HG02943 (cell line): ENCODE data around the gene CBLIF.
"Not testable (repeated sequence)": the region's sequence is repeated elsewhere in the genome, so short reads cannot be mapped to it uniquely, and the experiment has no call there.

Experiments used
- ATAC-seq: cut with Tn5 transposase; IDR thresholded peaks from one replicate; pipeline ENCODE4 v1.9.1; 2021; ENCODE audit warnings: mild to moderate bottlenecking, low read depth, moderate library complexity; ENCODE audit not compliant: unreplicated experiment

CBLIF gene

DNA sequence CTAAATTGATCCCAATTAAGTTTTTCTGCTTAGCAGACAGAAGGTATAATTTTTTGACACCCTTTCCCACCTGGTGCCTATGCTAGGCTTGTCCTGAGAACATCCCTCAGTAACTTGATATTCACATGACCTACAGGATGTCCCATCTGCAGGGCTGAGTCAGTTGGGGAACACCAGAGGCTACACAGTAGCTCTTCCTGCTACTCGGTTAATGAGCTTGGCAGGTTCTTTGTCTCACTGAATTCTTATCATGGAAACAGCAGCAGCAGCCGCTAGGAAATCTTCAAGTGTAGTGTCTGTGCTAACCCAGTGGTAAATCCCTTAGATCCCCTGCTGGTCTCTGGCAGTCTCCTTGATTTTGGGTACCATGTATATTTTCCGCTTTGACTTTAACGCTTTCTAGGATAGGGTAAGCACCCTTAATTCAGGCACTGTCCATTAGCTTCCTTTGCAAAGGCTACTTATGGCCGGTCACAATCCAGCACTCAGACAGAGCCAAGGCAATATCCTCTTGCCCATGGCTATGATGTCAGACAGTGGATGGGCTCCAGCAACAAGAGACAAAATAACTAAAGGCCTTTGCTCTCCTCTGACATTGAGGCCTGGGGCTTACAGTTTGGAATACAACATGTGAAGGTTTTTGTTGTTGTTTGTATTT lies 43.2 kb downstream of the CBLIF start:
- ATAC-seq, result no peak

DNA sequence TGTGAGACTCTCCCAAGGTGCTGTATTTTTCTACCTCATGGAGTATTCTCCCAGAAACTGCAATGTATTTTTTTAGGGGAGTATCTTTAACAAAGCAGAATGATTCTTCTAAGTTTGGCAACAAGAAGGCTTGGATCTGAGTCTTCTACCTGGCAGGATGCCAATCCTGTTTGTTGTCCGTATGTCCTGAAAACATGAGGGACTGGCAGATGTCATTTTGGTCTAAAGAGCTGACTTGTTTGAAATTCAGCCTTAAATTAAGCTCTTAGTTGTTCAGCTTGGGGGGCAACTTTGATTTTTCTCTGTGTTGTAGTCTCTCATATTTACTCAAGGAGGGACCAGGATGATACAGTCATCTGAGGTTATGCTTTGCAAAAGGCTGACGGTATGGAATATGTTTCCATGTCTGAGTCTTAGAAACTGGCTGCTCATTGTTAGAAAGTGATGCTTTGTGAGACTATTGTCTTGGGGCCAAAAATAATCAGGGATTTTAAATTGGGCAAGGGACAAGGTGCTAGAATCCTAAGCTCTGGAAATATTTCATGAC lies 44.1 kb downstream of the CBLIF start:
- ATAC-seq, result no peak

DNA sequence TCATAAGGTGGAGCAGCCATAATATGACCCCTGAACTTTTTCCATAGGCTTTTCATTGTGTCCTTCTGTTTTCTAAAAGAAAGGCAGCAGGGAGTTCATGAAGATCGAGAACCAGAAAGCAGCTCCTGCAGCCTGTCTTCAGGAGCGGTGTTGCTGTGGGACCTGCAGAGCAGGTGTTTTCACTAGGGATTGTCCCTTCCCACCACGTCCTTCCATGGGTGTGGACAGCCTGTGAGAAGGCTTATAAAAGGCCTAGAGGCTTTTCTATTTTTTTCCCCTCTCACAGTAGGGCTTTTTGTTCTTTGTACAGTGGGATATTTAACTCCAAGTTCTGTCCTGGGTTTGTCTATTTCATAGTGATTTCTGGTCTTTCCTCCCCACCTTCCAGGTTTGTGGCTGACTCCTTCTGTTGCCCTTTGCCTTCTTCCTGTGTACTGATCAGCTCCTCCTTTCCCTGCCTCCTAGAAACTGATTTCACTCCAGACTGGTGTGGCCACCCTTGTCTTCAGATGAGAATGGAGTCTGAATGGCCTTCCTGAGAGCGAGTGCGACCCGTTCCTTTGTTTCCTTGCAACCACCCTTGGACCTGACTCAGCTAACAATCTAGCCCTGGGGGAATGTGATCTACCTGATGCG lies 44.8 kb downstream of the CBLIF start:
- no peak for ATAC-seq

DNA sequence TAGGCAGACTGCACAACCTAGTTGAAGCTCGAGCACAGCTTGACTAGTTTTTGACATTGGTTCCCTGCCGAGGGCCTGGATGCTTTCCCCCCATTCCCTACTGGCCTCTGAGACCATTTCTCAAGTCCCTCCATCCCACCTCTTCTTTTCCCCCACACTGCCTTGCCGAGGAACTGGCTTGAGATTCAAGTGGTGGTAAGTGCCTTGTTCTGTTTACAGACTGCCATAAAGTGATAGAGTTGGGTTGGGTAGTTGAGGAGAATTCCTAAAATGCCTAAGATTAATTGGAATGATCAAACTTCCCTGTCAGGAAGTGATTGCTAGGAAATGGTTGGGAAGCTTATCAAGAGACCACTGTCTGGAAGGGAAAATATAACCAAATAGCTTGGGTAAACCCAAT lies 50.9 kb downstream of the CBLIF start:
- no peak for ATAC-seq

DNA sequence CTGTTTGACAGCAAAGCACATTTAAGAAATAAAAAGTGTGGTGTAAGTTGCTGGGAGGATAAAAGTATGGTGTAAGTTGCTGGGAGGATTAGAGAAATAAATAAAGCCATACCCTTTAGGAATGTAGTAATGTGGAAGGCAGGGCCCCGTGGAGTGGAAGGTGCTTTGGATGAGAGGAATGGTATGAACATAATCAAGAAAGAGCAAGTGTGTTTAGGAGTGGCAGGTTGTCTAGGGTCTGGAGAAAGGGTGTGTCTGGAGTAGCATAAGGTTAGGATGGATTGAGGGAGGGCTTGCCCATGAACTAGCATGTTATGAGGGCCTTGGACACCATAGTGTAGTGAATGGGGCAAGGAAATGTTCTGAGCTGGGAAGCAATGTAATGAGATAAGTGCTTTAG lies 52.8 kb downstream of the CBLIF start:
- no peak for ATAC-seq

DNA sequence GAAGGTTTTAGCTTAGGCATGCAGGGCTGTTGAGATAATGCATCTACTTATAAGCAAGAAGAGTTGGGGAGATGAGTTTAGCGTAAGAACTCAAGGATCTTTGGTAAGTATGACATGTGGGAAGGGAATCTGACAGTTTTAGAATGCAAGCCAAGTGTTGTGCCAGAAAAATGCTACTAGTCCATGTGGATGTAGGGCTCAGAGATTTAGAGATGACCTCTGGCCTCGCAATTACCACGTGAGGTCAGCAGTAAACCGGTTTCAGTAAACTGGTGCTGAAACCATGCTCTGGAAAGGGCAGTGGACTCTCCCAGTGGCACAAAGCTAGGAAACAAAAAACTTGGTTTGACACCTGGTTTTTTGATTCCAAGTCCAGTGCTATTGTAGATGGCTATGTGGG lies 53.7 kb downstream of the CBLIF start:
- ATAC-seq, result no peak

DNA sequence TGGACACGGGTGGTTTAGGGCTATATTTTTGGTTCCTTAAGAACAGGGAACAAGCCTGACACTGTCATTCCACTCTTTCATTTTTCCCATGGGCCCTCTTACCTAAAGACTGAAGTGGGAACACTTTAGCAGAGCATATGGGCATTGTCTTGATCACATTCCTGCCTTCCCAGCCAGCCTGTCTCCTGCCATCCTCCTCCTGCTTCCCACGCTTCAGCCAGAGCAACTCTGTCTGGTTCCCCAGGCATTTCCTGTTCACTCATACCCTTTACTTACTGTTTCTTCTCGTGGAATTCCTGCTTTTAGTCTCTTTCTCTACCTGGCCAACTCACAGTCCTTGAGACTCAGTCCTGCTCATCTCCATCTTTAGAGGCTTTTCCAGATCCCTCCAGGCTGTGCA lies 57.5 kb downstream of the CBLIF start:
- ATAC-seq, result no peak

DNA sequence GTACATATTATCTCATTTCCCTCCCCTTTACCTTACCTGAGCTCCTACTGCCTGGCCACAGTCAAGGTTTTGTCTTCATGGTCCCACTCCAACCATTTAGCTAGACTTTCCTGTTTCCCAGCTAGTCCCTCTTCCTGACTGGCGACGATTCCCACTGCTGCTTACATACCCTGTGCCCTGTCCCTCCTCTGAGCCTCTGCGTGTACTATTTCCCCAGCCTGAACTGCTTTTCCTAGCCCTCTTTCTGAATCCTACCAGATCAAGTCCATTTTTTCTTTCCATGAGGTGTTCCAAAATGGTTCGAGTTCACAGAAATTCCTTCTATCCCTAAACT lies 58.1 kb downstream of the CBLIF start:
- ATAC-seq, result no peak

DNA sequence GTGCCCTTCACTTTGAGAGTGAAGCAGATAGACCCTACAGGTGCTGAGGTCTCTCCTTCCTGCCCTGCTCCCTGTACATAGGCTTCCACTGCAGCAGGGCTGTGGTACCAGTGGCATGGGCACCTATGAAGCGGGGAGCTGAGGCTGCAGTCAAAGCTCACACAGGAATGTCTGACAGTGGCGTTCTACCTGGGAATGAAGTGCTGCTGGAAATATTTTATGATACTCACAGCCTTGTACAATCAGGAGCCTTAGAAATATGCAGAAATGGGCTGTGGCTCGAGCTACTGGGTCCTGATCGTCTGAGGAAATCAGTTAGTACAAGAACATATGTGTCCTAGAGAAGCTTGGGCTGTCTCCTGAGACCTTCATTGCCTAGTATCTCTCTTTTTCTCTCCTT lies 59.5 kb downstream of the CBLIF start:
- ATAC-seq, result no peak

DNA sequence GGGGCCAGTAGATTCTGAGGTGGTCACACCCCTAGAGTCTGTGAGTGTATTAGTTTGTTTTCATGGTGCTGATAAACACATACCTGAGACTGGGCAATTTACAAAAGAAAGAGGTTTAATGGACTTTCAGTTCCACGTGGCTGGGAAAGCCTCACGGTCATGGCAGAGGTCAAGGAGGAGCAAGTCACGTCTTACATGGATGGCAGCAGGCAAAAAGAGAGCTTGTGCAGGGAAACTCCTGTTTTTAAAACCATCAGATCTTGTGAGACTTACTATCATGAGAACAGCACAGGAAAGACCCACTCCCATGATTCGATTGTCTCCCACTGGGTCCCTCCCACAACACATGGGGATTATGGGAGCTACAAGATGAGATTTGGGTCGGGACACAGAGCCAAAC lies 60.9 kb downstream of the CBLIF start:
- ATAC-seq, result not testable (repeated sequence)

DNA sequence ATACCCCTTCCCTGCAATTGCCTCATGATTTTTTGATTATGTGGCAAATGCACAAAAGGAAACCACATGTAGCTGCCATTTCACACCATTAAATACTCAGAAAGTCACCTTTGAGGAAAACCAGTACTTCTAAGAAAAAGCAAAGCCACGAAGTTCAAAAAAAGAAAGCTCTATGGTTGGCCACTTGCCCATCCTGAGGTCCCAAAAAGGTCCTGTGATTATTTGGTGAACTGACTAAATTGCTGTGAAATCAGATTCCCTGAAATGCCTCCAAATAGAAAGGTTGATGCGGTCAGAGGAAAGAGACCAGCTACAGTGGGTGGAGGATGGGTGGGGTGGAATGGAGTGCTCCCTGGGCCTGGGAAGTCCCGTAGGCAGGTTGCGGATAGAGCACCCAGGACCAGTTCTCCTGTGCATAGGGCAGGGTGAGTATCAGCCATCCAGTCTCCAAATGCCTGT lies 61.6 kb downstream of the CBLIF start:
- ATAC-seq, result no peak

DNA sequence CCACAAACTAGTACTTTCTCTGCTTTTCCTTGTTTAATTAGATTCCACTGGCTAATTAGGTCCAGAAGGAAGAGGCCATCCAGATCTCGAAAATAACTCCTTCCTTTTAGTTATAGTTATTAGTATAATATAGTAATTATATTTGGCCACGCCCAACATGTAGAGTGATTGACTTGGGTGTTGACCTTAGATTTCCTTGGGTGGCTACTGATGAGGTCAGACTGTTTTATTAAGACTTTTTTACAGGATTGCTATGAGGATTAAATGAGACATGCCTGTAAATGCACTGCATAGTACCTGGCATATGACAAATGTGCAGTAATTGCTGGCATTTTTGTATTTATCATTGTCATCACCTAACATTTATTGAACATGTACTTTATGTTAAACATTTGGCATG lies 63.2 kb downstream of the CBLIF start:
- ATAC-seq, result no peak

DNA sequence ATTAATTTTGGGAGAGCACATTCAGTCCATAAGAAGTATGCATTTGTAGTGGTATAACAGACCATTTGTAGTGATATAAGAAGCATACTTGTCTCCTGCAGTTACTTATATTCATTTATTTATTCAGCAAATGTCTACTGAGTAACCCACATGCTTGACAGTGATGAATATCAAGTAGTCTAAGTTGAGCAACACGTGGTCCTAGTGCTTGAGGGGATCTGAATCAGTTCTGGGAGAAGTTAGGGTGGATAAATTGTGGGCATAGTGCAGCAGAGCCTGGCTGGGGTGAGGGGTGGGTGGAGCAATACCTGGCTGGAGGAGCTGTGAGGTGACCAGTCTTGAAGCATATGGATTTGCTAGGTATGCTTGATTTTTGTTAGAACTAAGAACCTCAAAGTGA lies 65.8 kb downstream of the CBLIF start:
- no peak for ATAC-seq
